ENCODE results near the gene RELL1.

Gene RELL1, protein sequence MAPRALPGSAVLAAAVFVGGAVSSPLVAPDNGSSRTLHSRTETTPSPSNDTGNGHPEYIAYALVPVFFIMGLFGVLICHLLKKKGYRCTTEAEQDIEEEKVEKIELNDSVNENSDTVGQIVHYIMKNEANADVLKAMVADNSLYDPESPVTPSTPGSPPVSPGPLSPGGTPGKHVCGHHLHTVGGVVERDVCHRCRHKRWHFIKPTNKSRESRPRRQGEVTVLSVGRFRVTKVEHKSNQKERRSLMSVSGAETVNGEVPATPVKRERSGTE

DNA sequence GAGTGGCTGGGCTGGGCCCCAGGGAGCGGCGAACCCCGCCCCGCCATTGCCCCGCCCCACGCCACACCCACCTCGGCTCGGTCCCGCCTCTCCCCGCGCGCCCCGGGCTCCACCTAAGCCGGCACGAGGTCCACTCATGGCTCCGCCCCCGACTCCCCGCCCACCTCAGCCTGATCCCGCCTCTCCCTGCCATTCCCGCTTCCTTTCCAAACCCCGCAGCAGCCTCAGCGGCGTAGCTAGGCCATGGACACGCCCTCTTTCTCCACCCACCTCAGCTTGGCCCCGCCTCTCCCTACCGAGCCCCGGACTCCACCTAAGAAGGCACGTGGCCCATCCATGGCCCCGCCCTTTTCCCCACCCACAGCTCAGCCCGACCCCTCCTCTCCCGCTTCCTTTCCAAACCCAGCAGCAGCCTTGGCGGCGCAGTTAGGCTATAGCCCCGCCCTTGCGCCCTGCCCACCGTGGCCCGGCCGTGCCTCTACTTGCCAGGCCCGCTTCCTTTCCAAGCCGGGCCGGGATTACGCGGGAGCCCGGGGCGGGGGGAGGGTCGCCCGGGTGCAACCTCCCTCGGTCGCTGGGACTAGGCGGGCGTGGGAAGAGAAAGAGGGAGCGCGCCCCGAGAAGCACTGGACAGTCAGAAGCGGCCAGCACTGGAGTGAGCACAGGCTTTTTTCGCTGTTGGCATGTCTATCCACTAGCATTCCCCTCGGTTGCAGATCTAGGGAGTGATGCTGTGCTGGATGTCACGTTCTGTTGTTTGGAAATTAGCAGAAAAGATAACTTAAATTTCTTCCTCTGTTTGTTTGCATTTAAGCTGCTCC lies at the start of gene RELL1:
TSS of gene RELL1 (minus strand) at position 4 of the 821 bp plus-strand sequence. CDS start 89 bp downstream, outside the sequence.
- peak; percentile 96 to 99 for DNase-seq (ENCODE audit: low read depth in 2 of 2)

DNA sequence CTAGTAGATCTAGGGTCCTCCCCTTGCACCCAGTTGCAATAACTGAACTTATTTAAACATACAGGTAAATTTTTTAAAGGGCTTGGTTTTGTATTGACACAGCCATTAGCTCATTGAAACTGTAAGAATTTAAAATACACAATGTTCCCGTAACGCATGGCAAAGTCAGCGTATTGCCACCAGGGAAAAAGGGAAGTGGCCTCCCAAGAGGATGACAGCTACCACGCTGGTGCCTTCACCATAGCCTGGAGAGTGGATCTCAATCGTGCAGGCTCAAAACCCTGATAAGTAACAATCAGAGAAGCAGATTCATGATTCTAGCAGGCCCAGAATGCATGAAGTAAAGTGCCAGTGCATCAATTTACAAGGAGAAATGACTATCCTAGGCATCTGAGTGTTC lies 49.4 kb upstream of the RELL1 start:
- DNase-seq (ENCODE audit: low read depth in 2 of 2) = no peak

DNA sequence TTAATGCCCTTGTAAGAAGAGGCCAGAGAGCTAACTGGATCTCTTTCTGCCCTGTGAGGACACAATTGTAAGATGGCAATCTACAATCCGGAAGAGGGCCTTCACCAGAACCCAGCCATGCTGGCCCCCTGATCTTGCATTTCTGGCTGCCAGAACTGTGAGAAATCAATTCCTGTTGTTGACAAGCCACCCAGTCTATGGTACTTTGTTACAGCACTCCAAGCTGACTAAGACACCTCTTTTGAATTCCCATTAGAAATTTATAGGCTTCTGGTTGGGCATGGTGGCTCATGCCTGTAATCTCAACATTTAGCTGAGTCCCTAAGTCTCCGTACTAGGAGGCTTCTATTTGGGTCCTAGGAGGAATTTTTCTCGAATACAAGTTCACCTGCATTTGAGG lies 48.8 kb upstream of the RELL1 start:
- no peak for DNase-seq (ENCODE audit: low read depth in 2 of 2)

DNA sequence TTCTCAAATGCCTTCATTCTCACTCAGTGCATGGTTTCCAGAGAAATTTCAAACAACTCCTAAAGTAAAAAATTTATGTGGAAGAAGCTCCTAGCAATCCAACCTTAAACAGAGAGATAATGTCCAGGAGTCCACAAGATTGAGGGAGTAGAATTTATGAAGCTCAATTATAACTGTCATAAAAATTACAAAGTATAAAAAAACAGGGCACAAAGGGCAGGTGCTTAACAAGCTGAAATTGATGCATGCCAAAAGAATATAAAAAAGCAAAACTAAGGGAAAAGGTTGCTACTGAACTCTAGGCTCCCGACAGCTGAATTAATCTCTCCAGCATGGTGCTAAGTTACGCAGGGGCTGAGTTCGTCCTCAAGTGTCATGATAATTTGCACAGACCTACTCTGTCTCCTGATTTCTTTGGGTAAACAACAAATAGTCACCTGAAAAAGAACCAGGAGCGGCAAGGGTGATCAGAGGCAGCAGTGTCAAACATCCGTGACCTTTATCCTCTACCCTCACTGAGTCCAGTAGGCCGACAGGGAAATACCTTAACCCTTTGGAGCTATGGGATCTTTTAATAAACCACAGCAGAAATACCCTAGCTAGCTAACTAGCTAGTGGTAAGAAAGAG lies 47.2 kb upstream of the RELL1 start:
- no peak for DNase-seq (ENCODE audit: low read depth in 2 of 2)

DNA sequence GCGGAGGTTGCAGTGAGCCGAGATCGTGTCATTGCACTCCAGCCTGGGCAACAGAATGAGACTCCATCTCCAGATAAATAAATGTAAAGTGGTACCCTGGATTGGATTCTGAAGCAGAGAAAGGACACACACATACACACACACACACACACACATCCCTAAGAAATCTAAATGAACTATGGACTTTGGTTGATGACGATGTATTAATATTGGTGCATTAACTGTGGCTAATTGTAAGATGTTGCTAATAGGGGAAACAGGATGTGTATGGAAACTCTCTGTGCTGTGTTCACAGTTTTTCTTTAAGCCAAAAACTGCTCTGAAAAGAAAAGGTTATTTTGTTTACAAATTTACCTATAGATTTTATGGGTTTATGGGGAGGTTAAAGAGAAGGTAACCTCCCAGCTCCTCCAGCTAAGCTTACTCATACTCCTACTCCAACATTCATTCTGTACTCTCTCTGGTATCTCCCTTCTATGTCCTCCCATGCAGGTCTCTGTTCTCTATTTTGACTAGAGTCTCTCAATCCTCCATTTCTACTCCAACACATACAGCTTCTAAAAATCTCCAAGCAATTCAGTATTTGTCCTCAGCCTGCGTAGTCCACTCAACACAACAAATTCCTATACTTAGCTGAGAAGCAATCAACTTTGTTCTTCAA lies 46.5 kb upstream of the RELL1 start:
- no peak for DNase-seq (ENCODE audit: low read depth in 2 of 2)

DNA sequence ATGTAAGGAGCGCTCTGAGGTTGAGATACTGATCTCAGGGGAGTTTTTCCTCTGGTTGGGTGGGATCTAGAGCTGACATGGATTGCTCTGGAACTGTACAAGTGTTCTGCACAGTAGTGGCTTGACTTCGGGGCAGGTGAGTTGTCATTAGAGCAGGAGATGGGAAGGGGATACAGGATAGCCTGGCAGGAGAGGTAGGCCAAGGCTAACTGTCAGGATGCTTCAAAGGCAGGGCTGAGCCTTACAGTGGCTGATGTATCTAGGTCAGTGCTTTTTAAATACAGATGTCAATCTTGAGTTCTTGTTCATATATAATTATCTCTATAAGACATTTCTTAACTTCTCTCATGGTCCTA lies 43.5 kb upstream of the RELL1 start:
- DNase-seq (ENCODE audit: low read depth in 2 of 2) = no peak

DNA sequence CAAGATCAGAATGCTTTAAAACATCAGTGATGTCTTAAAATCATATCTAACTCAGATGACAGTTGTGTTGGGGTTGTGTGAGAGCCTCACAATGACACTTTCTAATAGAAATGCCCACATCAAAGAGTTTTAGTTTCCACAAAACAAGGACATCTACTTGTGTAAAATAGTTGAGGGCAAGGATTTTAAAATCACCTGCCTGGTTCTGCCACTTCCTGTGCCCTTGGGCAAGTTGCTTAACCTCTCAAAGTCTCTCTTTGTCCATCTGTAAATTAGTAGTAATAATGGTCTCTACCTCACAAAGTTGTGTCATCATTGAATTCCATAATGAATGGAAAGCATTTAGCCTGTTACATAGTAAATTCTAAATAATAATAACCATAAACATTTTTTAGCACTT lies 41.9 kb upstream of the RELL1 start:
- no peak for DNase-seq (ENCODE audit: low read depth in 2 of 2)

DNA sequence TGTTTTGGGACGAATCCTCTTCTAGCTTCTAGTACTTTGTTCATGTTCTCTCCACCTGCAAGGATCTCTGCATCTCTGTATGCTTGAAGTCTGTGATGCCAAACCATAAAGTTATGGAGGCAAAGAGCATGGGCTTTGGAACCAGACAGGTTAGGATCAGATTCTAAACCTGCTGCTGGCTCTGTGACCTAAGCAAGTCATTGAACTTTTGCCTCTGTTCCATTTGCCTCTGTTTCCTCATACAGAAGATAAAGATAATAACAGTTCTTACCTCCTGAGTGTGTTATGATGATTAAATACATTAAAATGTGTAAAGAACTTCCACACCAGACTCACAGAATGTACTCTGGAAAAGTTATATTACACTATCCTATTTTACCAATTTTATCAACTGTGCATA lies 41.5 kb upstream of the RELL1 start:
- no peak for DNase-seq (ENCODE audit: low read depth in 2 of 2)

DNA sequence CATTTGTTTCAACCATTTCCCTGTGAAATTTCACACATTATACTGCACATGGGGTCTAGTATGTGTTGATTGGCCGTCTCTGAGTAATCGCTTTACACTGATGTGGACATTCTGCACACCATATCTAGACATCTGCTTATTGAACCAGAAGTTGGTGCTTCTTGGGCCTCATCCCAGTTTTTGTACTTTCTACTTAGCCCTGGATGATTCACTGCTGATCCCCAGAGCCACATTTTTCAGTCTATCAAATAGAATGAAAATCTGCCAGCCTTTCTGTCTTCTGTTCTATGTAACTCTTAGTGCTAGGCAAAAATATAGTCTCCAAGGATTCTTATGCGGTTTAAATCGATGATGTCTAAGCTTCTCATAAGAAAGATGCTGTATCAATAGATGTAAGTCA lies 40.5 kb upstream of the RELL1 start:
- no peak for DNase-seq (ENCODE audit: low read depth in 2 of 2)

DNA sequence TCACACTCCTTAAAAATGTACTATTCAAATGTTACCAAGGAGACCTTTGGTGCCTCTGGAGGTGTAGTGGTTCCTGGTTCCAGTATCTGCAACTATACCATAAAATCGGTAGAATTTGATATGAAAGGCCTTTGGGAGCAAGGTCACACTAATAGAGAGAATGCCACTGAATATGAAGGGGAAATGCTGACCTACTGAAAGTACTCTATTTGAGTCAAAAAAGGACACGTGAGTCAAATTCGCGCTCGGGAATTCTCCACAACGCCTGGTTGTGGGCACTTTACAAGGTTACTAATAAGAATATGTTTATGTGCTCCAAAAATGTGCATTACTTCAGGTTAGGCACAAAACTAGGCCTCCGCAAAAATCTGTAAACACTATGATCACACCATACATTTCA lies 39.5 kb upstream of the RELL1 start:
- no peak for DNase-seq (ENCODE audit: low read depth in 2 of 2)

DNA sequence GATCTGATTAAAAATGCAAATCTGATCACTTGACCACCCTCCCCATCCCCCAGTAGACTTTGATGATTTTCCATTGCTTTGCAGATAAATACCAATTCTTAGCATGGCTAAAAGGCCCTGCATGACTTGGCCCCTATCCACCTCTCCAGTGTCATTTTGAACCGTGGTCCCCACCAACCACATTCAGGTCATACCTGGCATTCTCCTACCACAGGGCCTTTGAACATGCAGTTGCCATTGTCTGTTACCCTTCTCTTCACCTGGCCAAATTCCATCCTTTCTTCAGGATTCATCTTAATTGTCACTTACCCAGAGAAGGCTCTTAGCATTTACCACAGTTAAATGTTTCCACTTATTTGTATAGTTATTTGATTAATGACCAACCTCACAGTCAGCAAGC lies 36.9 kb upstream of the RELL1 start:
- DNase-seq (ENCODE audit: low read depth in 2 of 2) = no peak

DNA sequence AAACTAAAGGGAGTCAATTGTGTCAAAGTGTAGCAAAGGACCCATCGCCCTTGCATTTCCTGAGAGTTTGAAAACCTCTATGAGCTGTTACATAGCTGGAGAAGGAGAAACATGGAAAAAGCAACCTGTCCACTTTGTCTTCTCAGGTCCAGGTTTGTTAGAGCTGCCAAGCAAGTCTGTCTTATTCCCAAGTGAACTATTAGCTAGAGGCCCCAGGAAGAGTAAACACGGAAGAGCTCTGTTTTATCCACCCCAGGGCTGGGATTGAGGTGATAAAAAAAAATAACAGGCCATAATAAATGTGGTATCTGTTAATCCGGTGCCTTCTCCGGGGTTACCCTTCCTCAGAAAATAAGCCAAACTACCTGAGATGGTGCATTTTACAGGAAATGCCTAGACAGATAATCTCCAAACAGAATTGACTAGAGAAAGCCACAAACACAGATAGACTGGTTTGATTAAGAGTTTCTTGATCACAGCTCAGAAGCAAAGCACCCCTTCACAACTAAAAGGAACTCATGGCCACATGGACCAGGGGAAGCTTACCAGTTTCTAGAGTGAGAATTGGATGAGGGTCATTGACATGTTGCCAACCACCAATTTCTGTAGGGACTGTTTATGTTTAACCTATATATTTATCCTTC lies 35.9 kb upstream of the RELL1 start:
- no peak for DNase-seq (ENCODE audit: low read depth in 2 of 2)

DNA sequence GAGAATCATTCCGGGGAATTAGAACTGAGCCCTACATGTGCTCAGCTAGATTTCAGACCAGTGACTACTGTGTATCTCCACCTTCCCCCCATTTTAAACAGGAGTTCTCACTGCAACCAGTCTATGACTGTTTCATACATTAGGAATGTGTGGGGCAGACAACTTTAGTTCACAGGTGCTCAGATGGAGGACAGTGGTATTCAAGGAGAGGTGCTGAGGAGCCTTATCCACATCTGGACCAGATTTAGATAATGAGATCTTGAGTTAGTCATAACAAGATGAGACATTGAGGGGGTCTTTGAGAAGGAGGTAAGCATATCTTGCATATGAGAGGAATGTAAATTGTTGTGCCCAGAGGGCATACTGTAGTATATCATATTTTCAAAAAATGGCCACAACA lies 32.8 kb upstream of the RELL1 start:
- DNase-seq (ENCODE audit: low read depth in 2 of 2) = no peak

DNA sequence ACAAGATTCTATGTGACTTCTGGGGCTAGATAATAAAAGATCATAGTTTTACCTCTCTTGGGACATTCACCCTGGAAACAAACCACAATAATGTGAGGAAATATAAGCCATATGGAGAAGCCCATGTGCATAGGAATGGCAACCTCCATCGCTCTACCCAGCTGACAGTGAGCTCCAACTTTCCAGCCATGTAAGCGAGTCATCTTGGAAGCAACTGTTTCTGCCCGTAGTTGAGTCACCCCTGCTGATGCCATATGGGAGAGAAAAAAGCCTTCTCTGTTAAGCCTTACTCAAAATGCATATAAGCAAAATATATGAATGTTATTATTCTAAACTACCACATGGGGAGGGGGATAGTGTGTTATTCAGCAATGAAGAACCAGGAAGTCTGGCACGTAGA lies 31.4 kb upstream of the RELL1 start:
- DNase-seq (ENCODE audit: low read depth in 2 of 2) = no peak

DNA sequence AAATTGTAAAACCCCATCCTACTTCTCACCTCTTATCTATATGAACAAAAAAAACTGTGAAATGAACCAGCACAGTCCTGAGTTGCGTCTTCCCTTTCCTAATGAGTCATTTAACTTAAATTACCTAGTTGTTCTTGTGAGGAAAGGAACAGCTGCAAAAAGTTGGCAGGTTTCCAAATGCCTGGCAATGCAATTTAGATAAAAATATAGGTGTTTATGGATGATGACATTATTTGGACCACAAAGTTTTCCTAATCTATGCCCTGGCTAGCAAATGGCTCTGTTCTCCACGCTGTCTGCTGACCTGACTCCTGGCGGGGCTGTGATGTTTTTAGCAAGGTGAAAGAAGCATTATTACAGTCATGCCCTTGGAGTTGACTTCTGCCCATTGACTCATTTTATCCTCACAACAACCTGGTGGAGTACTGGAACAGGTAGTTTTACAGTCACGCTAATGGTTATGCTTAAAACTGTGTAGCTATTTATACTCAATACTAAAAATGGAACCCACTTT lies 29.8 kb upstream of the RELL1 start:
- DNase-seq (ENCODE audit: low read depth in 2 of 2) = peak in 1 of 2 donors; percentile 6

DNA sequence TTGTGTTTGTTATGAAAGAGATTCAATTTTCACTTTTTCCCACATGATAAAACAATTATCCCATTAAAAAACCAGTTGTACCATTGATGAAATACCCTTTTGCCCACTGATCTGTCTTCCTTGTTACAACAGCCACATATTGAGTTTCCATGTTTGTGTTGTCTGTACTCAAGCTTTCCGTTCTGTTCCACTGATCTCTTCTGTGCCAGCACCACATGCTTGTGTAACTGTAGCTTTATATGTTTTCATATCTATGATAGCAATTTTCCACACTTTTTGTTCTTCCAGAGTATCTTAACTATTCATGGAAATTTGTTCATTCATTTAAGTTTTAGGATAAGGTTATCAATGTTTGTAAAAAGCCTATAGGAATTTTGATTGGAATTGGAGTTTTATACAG lies 24.3 kb upstream of the RELL1 start:
- no peak for DNase-seq (ENCODE audit: low read depth in 2 of 2)

DNA sequence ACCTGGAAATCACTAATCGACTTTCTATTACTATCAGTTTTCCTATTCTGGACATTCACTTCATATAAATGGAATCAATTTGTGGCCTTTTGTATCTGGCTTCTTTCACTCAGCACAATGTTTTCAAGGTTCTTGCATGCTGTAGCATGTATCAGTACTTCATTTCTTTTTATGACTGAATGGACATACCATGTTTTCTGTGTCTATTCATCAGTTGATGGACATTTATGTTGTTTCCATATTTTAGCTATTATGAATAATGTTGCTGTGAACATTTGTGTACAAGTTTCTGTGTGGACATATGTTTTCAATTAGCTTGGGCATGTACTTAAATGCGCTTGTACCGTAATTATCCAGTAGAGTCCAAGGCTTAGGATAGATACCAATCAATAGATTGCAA lies 19.9 kb upstream of the RELL1 start:
- no peak for DNase-seq (ENCODE audit: low read depth in 2 of 2)

DNA sequence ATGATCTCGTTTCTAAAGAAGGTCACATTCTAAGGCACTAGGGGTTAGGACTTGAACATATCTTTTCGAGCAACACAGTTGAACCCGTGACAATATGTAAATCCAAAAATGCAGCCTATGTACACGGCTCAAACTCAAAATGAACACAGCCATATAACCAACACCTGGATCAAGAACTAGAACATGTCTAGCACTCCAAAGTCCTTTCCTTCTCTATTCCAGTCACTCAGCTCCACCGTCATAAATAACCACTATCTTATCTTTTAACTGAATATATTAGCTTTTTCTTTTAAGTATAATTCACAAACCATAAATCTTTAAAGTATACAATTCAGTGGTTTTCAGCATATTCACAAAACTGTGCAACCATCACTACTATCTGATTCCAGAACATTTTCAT lies 19.4 kb upstream of the RELL1 start:
- DNase-seq (ENCODE audit: low read depth in 2 of 2) = no peak

DNA sequence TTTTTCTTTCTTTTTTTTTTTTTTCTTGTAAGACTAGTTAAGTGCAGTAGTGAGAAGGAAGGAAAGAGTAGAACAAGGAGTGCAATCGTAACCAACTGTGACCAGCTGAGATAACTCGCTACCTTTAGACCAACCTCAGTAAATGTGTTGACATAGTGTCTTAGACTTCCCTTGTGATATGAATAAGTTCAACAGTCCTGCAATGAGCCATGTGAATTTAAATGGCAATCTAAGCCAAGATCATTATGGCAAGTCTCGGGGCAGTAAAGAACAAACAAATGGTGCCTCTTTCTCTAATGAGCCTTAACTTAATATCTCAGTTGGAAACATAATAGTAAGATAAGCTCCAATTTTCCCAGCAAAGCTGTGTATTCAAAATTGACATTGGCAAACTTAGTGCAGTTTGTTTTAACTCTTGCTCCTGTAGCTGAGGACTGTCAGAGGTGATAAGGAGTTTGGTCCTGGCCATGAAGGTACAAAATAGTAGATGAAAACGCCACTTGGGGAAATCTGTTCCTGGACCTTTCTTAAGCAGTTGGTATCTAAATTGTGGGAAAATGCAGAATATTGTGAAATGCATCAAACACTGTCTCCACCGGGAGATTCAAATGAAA lies 13.8 kb upstream of the RELL1 start:
- DNase-seq (ENCODE audit: low read depth in 2 of 2) = no peak

DNA sequence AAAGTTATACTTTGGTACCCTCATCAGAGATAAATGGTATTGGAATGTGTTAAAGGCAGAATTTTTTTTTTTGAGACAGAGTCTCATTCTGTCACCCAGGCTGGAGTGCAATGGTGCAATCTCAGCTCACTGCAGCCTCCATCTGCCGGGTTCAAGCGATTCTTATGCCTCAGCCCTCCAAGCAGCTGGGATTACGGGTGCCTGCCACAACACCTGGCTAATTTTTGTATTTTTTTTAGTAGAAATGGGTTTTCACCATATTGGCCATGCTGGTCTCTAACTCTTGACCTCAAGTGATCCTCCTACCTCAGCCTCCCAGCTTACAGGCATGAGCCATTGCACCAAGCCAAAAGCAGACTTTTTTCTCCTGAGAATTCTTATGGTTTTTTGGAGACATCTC lies 11.4 kb upstream of the RELL1 start:
- DNase-seq (ENCODE audit: low read depth in 2 of 2) = no peak

DNA sequence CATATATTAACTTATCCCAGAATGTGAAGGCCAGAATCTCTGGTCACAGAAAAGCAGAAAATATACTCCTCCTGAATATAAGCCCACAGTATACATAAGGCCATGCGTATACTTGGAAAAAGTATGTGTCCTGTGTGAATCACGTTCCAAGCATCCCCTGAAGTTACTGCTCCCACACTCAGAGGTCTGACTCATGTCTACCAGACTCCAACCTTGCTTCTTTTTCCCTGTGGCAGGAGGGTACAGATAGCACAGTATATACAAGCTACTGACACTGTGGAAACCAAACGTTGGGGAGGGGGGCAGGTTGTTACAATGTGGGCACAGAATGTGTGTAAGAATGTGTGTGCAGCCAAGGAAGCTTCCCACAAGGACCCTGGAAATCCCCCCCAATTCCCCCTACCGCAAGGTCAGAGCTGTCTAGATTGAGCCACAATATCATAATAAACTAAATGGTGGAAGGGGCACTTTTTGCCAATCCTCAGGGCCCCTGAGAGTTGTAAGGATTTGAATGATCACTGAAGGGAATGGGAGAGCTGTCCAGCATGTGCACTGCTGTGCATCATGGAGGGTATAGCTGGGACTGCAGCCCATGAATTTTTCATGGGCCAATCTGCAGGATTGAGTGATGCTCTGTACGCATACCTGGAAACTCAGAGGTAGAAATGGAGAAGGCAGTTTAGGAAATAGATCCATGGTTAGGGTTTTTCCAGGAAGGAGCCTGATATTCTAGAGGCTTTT lies 7.4 kb upstream of the RELL1 start:
- no peak for DNase-seq (ENCODE audit: low read depth in 2 of 2)

Measured in stimulated activated CD8-positive, alpha-beta memory T cell treated with anti-CD3 and anti-CD28 coated beads, Interleukin-15, amount 100 ng/mL, for 48 hours (primary cell).